Ovary (tissue), 9 donors: Measurements from ENCODE around the gene OSBPL6. TPM values are rescaled to one million over a fixed set of nuclear protein-coding genes. Genes with fewer than 3 reads are reported as not detected.

Experiments used
- DNase-seq, 5 donors: peaks; one replicate each; pipeline ENCODE4 v3.0.0-alpha.2; 2019 to 2020
- H3K27ac ChIP-seq, 2 donors: fragments of 200-600 bp; one replicate each; pipeline versions ENCODE4 v1.5.1 to v1.8.0; 2019 to 2022
- H3K27me3 ChIP-seq: fragments of 200-600 bp; one replicate; pipeline ENCODE4 v1.8.0; 2022
- H3K36me3 ChIP-seq: fragments of 200-600 bp; sonication (generic); one replicate; pipeline ENCODE4 v1.5.1; 2019
- H3K4me1 ChIP-seq: one replicate; pipeline ENCODE4 v1.8.1; 2013; ENCODE audit warnings: mild to moderate bottlenecking, moderate library complexity; ENCODE audit not compliant: insufficient read depth
- H3K4me3 ChIP-seq: fragments of 200-600 bp; sonication (generic); one replicate; pipeline ENCODE4 v1.5.1; 2017
- H3K9me3 ChIP-seq, 2 donors: fragments of 200-600 bp in 1 of 2; sonication (generic) in 1 of 2; one replicate each; pipeline versions ENCODE4 v1.5.1 to v1.8.1; 2013 to 2019; ENCODE audit warnings: mild to moderate bottlenecking in 1 of 2, moderate library complexity in 1 of 2
- CTCF ChIP-seq, 3 donors: fragments of 450-650 bp in 2 of 3; fragments of 200-600 bp in 1 of 3; IDR thresholded peaks; one replicate each; pipeline versions ENCODE4 v1.5.1 to v1.8.0; 2016 to 2022; ENCODE audit warnings: antibody characterized with exemption in 3 of 3, mild to moderate bottlenecking in 1 of 3
- EP300 ChIP-seq: sonication (generic); formaldehyde crosslinking; IDR thresholded peaks from one replicate; pipeline ENCODE4 v1.6.1; 2017; ENCODE audit warnings: antibody characterized with exemption
- POLR2A ChIP-seq: fragments of 450-650 bp; IDR thresholded peaks from one replicate; pipeline ENCODE4 v1.6.1; 2017; ENCODE audit warnings: antibody characterized with exemption, mild to moderate bottlenecking, moderate library complexity
- WGBS, 3 donors: extraction: QIAGEN DNeasy Blood & Tissue Kit in 1 of 3; methylation state at CpG; one replicate each; pipeline versions ENCODE4 v1.1.5 to v1.1.7; 2013 to 2017; 5-methylcytosine and 5-hydroxymethylcytosine counted together
- intact Hi-C, 4 donors: fragments of 100-400 bp; cut with DNase I; formaldehyde crosslinking; loops; one replicate each; pipeline versions ENCODE4 v1.11.0 to v1.15.1; 2022 to 2023
- polyA plus RNA-seq, 2 donors: library from polyadenylated mRNA; stranded (reverse); fragments of 200-250 nt in 1 of 2; fragments of 350-450 nt in 1 of 2; fragmentation: Illumina TruSeq in 1 of 2; extraction: RNeasy Lipid Tissue Mini Kit (QIAGEN cat#74804) in 1 of 2; gene quantifications; one replicate each; pipeline ENCODE4 v1.2.3, GENCODE V29; 2013 to 2014
- total RNA-seq, 7 donors: library from RNA; depleted of rRNA in 2 of 7; stranded (reverse); fragments of >200 nt in 2 of 7; fragmentation: NEBNext Ultra II Directional in 3 of 7; extraction: Animal tissue kit (Norgen Biotek cat#: 25700) in 3 of 7; gene quantifications; one replicate each; pipeline versions ENCODE4 v1.1.0 to v1.2.4, GENCODE V29; 2016 to 2023
- donor health status: DM: no; HTN: no; CAD: no; lungs with moderate emphysema.
- donor health status: DM: no; HTN: no; CAD: no.
- donor health status: Bipolar disorder and iron deficiency.
- donor health status: DM: yes; HTN: yes; CAD: no.
- donor health status: DM: no; HTN: no; CAD: no.
- donor health status: DM: yes; HTN: yes; CAD: no.

Gene OSBPL6
- total and polyA plus RNA-seq, 9 donors = 0.60 to 7.4 (median 1.7) TPM

GRCh38 chr2:178361588-178361987 is 167.3 kb downstream of the OSBPL6 start:
- Histone ChIP-seq H3K4me1 (no peaks in the 10 kb centered on the region), H3K27me3 (no peaks in the 10 kb centered on the region), H3K4me3 (no peak overlapping the region), H3K36me3 (no peaks in the 10 kb centered on the region), H3K27ac (no peak overlapping the region), H3K9me3 (no peaks in the 10 kb centered on the region)
- intact Hi-C loops = no loop called here
- TF ChIP-seq EP300 (no peak), POLR2A (no peak), CTCF (IDR thresholded peaks at IDR 0.05) (no peak)
- 97 to 98% (median 98%) methylated on average over 4 of the region's 4 CpGs for WGBS, 3 donors
- DNase-seq = no peak

GRCh38 chr2:178363252-178363651 is 168.9 kb downstream of the OSBPL6 start:
- H3K27ac ChIP-seq = no peak overlapping the region
- peaks cover 1% of the 10 kb centered on the region for H3K4me1 ChIP-seq
- no peaks in the 10 kb centered on the region for H3K27me3 ChIP-seq
- no peak for DNase-seq
- WGBS, 3 donors = 92 to 95% (median 92%) methylated on average over 7 of the region's 7 CpGs
- TF ChIP-seq CTCF (IDR thresholded peaks at IDR 0.05) = no peak
- H3K36me3 ChIP-seq = no peaks in the 10 kb centered on the region
- no peak overlapping the region for H3K4me3 ChIP-seq
- H3K9me3 ChIP-seq = no peaks in the 10 kb centered on the region
- intact Hi-C loops = no loop called here

GRCh38 chr2:178365116-178365515 is 170.8 kb downstream of the OSBPL6 start:
- intact Hi-C loops = no loop called here
- peaks cover 1% of the 10 kb centered on the region for H3K4me1 ChIP-seq
- WGBS, 3 donors = 72 to 88% (median 72%) methylated on average over 2 of the region's 2 CpGs
- no peak overlapping the region for H3K4me3 ChIP-seq
- H3K27ac ChIP-seq = no peak overlapping the region
- no peaks in the 10 kb centered on the region for H3K36me3 ChIP-seq
- H3K9me3 ChIP-seq = no peaks in the 10 kb centered on the region
- no peak for DNase-seq
- H3K27me3 ChIP-seq = no peaks in the 10 kb centered on the region
- no peak for TF ChIP-seq CTCF (IDR thresholded peaks at IDR 0.05)
- no peak for TF ChIP-seq POLR2A
- no peak for TF ChIP-seq EP300

- H3K4me3 ChIP-seq = no peak overlapping the region
- no peaks in the 10 kb centered on the region for H3K9me3 ChIP-seq
- no peak for DNase-seq
- H3K27me3 ChIP-seq = no peaks in the 10 kb centered on the region
- WGBS, 3 donors = 90 to 93% (median 92%) methylated on average over 4 of the region's 4 CpGs
- H3K27ac ChIP-seq = no peak overlapping the region
- intact Hi-C loops = no loop called here
- H3K36me3 ChIP-seq = no peaks in the 10 kb centered on the region
- no peak for TF ChIP-seq POLR2A
- no peak for TF ChIP-seq CTCF (IDR thresholded peaks at IDR 0.05)
- peaks cover 1% of the 10 kb centered on the region for H3K4me1 ChIP-seq
These were observed 172.1 kb downstream of the OSBPL6 start for GRCh38 chr2:178366412-178366811.

- TF ChIP-seq POLR2A = no peak
- no peak for TF ChIP-seq EP300
- TF ChIP-seq CTCF (IDR thresholded peaks at IDR 0.05) = no peak
These were observed 173.0 kb downstream of the OSBPL6 start for GRCh38 chr2:178367344-178367743.

More at GRCh38 chr2:178367344-178367743, 173.0 kb downstream of the OSBPL6 start:
- H3K27me3 ChIP-seq = no peaks in the 10 kb centered on the region
- H3K4me1 ChIP-seq = peaks cover 1% of the 10 kb centered on the region
- H3K27ac ChIP-seq = no peak overlapping the region
- no peak for DNase-seq
- intact Hi-C loops = no loop called here
- H3K9me3 ChIP-seq = no peaks in the 10 kb centered on the region
- no peaks in the 10 kb centered on the region for H3K36me3 ChIP-seq
- WGBS, 3 donors = 92 to 100% (median 96%) methylated on average over 1 of the region's 1 CpG
- H3K4me3 ChIP-seq = no peak overlapping the region
